GM21717 (cell line): ENCODE data around the gene TWIST2.

Experiments
- ATAC-seq: cut with Tn5 transposase; IDR thresholded peaks from one replicate; pipeline ENCODE4 v1.9.1; 2021; ENCODE audit warnings: mild to moderate bottlenecking, moderate library complexity; ENCODE audit not compliant: unreplicated experiment

TWIST2 gene

DNA sequence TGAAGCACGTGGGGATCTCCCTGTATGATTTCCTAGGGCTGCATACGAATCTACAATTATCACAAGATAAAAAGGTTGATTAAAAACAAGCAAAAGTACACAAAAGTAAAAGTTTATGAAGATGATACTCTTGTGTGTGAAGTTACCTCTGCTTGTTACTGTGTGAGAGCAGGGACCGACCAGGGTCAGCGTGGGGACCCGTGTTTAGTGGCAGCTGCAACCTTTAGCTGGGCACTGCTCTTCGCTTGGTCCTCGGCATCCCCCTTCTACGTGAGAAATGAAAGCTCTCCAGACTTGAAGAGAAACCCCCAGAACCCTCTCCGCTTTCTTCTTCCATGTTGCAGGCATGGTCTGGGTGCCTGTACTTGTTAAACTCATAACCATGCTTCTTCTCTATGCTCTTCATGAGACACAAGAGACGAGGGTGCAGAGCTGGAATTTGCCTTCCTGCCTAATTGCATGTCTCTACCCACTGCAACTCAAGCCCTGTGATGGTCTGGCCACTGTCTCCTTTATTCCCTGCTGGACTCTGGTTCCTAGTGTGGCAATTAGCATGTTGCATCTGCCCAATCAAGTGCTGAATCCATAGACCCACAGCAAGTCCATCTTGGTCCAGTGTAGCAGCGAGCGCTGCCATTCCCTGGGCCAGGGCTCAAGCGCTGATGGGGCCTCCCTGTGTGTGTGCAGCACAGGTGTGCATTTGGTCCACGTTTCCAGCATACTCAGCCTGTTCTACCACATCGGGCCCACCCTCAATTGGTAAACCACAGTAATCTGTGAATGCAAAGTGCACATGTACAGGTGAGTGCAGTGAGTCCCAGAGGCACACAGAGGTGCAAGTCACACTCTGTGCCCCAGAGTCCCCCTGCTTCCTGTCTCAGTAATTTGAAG is 88.5 kb downstream of the TWIST2 start:
- ATAC-seq = no peak

- no peak for ATAC-seq
Observed at GRCh38 chr2:238938003-238938400, 90.1 kb downstream of the TWIST2 start.

DNA sequence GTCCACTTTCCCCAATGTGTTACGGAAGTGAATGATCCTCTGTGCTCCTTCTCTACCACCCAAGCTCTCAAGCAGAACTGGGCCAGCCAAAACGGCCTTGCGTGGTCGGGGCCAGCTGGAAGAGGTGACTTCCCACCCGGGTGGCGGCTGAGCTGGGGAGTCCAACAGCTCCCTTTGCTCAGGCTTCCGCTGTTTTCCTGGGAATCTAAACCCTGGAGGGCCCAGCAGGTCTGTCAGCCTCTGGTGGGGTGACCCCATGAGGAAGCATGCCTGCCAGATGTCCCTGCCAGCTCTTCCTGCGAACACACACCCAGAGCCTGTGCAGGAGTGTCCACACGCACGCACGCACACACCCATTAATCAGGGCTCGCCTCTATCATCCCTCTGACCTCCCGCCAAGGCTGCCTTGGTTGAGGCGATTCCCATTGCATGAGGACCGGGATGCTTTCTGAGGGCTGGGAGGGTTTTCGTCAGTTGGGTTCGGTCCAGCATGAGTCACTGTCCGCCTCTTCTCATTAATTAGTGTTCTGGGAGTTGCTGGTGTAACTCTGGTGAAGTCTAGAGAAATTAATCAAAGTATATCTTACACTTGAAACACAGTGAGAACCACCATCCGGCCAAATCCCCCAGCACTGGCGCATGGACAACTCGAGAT is 90.6 kb downstream of the TWIST2 start:
- ATAC-seq = no peak

DNA sequence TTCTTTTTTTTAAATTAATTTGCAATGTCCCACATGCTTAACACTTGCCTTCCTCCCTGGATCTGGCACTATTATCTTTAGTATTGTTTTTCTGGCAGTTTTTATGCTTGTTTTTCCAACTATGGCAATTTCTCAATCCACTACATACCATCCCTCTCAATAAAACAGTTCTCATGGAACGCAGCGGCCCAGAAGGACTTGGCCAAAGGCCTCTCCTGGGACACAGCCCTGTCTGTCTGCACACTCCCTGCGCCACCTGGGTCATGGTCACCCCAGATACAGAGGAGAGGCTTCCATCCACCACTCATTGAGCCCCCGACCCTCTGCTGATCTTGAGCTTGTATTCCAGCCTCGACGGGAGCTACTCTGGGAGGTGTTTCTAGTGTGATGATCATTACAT is 91.2 kb downstream of the TWIST2 start:
- no peak for ATAC-seq

- no peak for ATAC-seq
Observed at GRCh38 chr2:238939521-238940403, 91.9 kb downstream of the TWIST2 start.

DNA sequence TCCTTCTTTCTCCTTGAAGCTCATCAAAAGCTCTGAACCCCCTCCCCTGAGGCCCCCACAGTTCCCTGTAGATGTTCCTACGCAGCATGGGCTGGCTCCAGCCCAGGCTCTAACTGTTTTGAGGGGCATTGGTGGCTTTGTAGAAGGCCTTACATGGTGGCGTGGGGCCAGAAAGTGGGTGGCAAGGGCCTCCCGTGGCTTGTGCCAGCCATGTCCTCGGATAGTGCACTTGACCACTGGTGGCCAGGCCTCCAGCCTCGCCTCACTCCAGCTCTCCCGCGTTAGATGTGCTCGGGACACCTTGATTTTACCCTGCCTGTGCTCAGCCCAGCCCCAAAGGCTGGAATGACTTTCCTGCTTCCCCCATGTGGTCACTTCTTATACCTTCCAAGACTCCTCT is 92.9 kb downstream of the TWIST2 start:
- ATAC-seq = no peak

DNA sequence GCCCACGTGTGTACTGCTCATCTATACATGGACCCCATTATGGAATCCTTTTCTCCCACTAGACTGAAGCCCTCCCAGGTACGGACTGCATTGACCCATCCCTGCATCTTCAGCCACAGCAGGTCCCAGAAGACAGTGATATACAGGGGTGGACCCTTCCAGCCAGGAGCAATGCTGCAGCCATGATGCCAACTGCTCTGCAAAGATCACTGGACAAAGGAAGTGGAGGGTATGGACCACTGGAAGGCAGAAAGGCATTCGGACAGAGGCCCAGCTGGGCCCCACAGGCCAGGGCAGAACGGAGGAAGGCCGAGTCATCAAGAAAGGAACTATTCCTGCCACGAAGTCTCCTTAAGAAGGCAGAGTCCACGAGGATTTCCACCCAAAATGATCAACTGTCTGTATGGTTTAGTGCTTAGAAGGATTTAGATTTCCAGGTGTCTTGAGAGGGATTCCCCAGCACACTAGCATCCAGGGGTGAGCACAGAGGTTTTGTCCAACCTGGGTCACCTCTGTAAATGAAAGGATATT is 93.4 kb downstream of the TWIST2 start:
- ATAC-seq = no peak

GRCh38 chr2:238942080-238942725 is 94.3 kb downstream of the TWIST2 start:
- ATAC-seq = no peak

DNA sequence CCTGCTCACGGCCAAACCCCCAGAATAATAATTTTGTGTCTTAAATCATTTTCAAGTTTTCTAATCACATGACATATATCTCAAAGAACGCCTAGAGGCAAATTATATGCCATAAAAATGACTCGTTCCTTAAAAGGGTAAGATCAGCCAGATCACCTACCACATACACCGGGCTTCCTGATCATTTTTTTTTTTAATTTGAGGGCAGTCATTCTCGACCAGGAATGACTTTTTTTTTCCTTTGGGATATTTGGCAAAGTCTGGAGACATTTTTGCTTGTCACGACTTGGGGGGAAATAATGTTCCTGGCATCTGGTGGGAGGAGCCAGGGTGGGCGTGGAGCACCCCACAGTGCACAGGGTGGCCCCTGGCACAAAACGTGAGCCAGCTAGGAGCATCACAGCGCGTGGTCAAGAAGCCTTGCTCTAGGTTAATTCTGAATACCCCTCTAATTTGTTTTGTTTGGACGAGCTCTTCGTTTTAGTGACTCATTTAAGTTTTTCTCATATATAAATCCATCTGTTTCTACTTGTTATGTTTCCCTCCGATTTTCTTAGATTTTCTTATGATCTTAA is 94.9 kb downstream of the TWIST2 start:
- ATAC-seq = no peak

DNA sequence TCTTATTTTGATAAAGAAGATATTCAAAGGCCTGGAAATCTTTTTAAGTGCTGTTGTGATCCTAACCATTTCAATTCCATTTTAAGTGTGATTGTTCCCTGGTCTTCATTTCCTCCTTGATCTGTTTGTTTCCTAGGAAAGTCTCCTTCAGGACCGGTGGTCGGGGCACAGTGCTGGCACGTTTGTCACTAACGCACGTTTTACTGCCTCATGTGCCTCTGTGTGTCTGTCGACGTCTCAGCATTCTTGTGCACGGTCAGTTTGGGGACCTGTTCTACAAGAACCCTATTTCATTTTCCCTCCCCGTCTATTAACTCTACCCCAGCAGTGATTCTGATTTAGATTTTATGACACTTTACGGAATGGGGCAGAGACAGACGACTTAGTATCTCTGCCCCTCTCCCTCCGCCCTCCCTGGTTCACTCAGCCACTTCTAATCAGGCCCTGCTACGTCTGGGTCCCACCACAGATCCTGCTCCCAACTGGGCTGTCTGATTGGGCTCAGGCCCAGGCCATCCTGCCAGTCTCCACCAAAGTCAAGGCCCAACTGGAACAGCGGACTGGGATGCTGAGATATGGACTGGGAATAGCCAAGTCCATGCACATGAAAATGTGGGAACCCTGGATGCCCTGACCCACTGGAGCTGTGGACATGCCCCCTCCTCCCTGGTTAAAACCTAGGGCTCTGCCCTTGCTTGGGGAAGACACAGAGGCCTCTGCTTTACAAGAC is 95.6 kb downstream of the TWIST2 start:
- no peak for ATAC-seq

DNA sequence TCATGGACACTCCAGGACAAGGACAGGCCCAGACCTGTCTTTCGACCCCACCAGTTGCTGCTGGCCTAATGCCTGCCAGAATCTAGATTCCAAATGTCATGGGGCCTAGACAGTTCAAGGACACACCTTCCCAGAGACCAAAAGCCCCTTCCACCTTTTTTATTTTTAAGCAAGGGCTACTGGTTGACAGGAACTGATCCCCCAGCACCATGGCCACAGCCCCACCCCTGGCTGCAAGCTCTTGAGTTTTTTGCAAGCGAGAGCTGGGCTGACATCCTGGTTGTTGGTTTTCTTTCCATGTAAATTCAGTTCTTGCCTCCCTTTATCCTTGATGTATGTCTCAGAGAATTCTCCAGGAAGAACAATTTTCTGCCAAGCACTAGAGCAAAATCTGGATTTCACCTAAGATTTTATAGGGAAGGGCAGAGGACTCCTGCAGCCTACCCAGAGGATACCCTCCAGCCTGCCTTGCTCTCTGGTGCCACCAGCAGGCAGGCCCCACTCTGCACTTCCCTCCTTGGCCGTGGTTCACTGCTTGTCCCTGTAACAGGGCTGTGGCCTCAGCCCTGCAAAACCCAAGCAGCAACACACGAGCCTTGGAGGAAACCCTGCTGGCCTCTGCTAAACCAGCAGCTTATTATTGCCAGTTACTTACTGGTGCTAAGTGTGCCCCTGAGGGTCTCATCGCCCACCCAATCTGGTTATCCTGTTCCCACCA is 97.7 kb downstream of the TWIST2 start:
- ATAC-seq = no peak

DNA sequence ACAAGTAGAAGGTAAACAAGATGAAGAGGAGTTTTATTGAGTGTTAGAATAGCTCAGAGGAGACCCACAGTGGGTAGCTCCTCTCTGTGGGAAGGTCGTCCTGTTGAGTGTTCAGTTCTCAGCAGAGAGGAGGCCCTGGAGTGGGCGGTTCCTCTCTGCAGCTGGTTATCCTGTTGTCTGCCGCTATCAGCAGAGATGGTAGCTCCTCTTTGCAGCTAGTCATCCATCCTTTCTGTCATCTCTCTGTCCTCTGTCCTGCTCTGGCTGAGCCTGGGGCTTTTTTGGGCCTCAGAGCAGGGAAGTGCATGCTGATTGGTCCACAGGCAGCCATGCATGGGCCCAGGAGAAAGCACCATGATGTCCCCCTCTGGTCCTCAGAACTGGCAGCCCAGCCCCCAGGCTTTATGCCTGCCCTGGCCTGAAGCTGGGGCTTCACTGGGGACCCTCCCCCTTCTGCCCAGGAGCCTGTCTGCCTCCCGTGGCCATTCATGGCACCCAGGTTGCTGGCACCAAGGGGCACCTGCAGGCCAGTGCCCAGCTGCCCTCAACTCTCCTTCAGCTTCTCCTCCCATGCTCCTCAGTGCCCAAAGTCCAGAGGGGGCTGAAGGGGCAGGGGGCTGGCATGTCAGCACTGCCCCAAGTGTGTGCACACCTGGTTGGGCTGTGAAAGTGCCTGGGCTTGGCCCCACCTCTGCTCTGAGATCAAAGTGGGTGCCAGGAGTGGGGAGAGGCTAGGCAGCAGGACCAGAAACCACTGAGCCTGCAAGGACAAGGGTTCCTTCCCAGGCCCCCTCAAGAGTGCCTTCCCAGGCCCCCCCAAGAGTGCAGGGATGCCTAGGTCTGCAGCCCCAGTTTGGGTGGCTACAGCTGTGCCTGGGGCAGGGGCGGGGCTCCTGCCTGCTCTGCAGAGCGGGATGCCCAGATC is 98.7 kb downstream of the TWIST2 start:
- ATAC-seq = no peak

GRCh38 chr2:238947243-238947760 is 99.4 kb downstream of the TWIST2 start:
- ATAC-seq = no peak

DNA sequence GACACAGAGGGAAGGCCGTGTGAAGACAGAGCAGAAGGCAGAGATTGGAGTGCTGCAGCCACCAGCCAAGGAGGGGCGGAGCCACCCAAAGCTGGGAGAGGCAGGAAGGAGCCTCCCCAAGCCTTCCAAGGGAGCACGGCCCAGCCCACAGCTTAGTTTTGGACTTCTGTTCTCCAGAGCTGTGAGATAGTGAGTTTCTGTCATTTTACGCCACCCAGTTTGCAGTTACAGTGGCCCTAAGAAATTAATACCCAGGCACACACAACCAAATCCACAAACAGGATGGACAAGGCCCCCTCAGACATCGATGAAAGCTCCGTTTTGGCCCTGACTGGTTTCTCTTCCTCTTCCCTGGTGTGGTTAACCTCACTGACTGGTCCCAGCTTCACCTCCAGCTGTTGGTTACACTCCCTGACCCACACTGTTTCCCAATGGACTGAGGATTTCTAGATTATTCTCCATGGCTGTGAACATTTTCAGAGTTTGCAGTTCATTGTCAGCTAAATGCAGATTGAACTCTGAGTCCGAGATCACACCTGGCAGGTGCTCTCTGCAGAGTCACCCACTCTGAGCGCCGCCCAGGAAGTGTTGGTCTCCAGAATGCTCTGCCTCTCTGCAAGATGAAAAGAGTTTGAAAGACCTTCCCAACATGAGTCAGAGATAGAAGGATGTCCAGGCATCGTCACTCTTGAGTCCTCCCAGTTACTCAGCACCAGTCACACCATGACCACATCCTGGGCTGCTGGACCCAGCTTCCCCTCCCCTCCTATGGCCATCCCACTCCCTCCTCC is 100.2 kb downstream of the TWIST2 start:
- no peak for ATAC-seq

DNA sequence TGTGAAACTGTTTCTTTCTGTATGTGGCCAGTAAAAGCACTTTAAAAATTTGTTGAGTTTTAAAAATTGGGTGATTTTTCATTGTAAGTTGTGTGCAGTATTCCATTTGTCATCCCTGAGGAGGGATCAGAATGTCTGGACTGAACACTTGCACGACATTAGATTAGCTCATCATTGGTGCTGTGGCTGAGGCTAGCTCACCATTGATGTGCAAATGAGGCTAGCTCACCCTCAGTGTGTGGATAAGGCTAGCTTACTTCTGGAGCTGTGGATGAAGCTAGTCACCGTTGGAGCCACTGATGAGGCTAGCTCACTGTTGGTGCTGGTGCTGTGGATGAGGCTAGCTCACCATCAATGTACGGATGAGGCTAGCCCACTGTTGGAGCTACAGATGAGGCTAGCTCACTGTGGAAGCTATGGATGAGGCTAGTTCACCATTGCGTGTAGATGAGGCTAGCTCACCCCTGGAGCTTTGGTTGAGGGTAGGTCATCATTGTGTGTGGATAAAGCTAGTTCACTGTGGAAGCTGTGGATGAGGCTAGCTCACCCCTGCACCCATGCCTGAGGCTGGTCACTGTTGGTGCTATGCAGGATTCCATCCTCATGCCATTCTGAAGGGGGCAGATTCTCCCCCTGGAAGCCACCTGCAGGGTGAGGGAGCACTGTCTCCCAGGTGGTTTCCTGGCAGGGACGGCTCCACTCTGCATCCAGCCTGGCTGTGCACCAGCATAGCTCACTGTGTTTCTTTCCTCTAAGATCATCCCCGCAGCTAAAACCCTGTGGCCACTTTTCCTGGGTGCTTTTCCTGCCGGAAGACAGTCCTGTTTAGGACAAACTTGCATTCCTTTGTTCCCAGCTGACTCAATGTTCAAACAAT is 101.1 kb downstream of the TWIST2 start:
- no peak for ATAC-seq
